Neural progenitor cell (in vitro differentiated cells): ENCODE data around the gene CHRND.

Source experiments
- CTCF ChIP-seq: fragments of 200-600 bp; sonication (generic); IDR thresholded peaks from 2 replicates; pipeline ENCODE4 v1.5.1; 2017; ENCODE audit warnings: antibody characterized with exemption, mild to moderate bottlenecking
- EZH2 ChIP-seq: fragments of 200-600 bp; sonication (generic); IDR thresholded peaks from 2 replicates; pipeline ENCODE4 v1.6.1; 2017; ENCODE audit warnings: antibody characterized with exemption, mild to moderate bottlenecking, moderate library complexity

GRCh38 chr2:232584238-232584637 is 58.3 kb downstream of the CHRND start:
- TF ChIP-seq CTCF (no peak), EZH2 (no peak)
